22Rv1 (cell line): ENCODE data around the gene WNK2.
A peak's percentile ranks its signal among the peaks of the same experiment; 100 is the strongest.
"Not testable (repeated sequence)": the region's sequence is repeated elsewhere in the genome, so short reads cannot be mapped to it uniquely, and the experiment has no call there.

Experiments used
- H3K27ac ChIP-seq: fragments of 450-650 bp; 2 replicates; pipeline ENCODE4 v1.5.1; 2017
- CTCF ChIP-seq: fragments of 450-650 bp; IDR thresholded peaks from 2 replicates; pipeline ENCODE4 v1.5.1; 2017; ENCODE audit warnings: mild to moderate bottlenecking
- ZFX ChIP-seq: fragments of 450-650 bp; IDR thresholded peaks from 2 replicates; pipeline ENCODE4 v1.6.1; 2017; ENCODE audit warnings: antibody characterized with exemption, borderline replicate concordance

The WNK2 gene

GRCh38 chr9:93329629-93330280 is 145.8 kb downstream of the WNK2 start:
- peak overlapping the region; percentile 36 for H3K27ac ChIP-seq

GRCh38 chr9:93332317-93332716 is 148.4 kb downstream of the WNK2 start:
- no peak overlapping the region for H3K27ac ChIP-seq
- TF ChIP-seq CTCF: no peak
- TF ChIP-seq ZFX: no peak

More at GRCh38 chr9:93329629-93330280, 145.8 kb downstream of the WNK2 start:
- TF ChIP-seq CTCF (no peak), ZFX (no peak)

GRCh38 chr9:93336720-93337119 is 152.8 kb downstream of the WNK2 start:
- no peak overlapping the region for H3K27ac ChIP-seq
- TF ChIP-seq CTCF (no peak), ZFX (no peak)

GRCh38 chr9:93338196-93338595 is 154.3 kb downstream of the WNK2 start:
- not testable (repeated sequence) for H3K27ac ChIP-seq

GRCh38 chr9:93340091-93340490 is 156.2 kb downstream of the WNK2 start:
- H3K27ac ChIP-seq: no peak overlapping the region
- TF ChIP-seq CTCF (no peak), ZFX (no peak)

GRCh38 chr9:93341820-93342219 is 157.9 kb downstream of the WNK2 start:
- not testable (repeated sequence) for H3K27ac ChIP-seq

GRCh38 chr9:93342428-93342827 is 158.5 kb downstream of the WNK2 start:
- H3K27ac ChIP-seq: not testable (repeated sequence)

GRCh38 chr9:93343663-93344062 is 159.7 kb downstream of the WNK2 start:
- TF ChIP-seq CTCF (no peak), ZFX (no peak)
- no peak overlapping the region for H3K27ac ChIP-seq

GRCh38 chr9:93345643-93346230 is 161.8 kb downstream of the WNK2 start:
- H3K27ac ChIP-seq: no peak overlapping the region
- TF ChIP-seq ZFX (no peak), CTCF (no peak)
